ENCODE results near the gene SLC35F3.

Gene SLC35F3

DNA sequence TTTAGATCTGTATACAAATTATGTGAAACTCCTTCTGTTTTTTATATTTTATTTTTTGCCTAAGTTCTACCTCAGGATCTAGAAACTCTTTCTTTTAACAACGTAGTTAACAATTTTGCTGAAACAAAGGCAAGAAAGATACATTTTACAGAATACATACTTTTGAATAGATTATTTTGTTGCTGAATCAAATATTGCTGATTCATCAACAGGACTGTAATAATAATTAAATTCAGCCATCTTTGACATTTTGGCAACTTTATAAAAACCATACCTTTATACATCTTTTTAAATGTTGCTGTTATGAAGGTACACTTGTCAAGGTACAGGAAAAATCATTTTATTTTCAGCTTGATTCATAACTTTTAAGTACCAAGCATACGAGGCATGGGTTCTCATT, 458.1 kb downstream of the SLC35F3 start:
- H3K9me3 Mint-ChIP-seq (ENCODE audit: low read depth), result no peaks in the 10 kb centered on the region
- H3K4me1 Mint-ChIP-seq (ENCODE audit: low read depth), result peaks cover 4% of the 10 kb centered on the region
- no peak overlapping the region for H3K27ac Mint-ChIP-seq
- H3K36me3 Mint-ChIP-seq, result no peaks in the 10 kb centered on the region
- H3K4me3 Mint-ChIP-seq, result no peak overlapping the region
- H3K27me3 Mint-ChIP-seq, result no peaks in the 10 kb centered on the region

DNA sequence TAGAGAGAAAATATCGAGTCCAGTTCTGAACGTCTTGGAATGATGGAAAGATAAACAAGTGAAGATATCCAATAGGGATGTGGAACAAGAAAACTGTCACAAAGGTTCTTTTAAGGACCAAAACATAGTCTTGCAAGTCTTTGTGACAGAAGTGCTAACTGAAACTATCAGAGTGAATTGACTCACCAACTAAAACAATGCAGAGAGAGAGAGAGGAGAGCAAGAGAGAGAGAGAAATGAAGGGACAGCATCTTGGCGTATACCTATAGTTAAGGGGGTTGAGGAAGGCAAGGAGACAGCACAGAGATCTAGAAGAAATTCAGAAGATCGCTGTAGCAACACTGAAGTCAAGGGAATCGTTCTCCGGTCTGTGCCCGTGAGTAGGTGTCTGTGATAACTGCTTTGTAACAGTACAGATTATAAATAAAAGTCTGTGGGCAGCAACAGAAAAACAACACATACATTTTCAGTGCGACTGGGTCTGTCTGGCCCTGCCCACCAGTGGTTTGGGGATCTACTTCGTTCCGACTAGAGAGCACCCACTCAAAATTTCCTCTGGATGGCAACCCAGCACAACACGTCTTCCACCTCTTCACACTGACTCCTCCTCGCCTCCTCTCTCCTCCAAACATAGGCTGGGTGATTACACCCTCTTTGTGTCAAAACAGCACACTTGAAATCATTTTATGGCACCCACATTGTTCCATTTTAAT, 464.0 kb downstream of the SLC35F3 start:
- no peaks in the 10 kb centered on the region for H3K36me3 Mint-ChIP-seq
- H3K9me3 Mint-ChIP-seq (ENCODE audit: low read depth), result no peaks in the 10 kb centered on the region
- H3K27me3 Mint-ChIP-seq, result no peaks in the 10 kb centered on the region
- H3K4me3 Mint-ChIP-seq, result no peak overlapping the region
- H3K27ac Mint-ChIP-seq, result no peak overlapping the region
- H3K4me1 Mint-ChIP-seq (ENCODE audit: low read depth), result peaks cover 24% of the 10 kb centered on the region

DNA sequence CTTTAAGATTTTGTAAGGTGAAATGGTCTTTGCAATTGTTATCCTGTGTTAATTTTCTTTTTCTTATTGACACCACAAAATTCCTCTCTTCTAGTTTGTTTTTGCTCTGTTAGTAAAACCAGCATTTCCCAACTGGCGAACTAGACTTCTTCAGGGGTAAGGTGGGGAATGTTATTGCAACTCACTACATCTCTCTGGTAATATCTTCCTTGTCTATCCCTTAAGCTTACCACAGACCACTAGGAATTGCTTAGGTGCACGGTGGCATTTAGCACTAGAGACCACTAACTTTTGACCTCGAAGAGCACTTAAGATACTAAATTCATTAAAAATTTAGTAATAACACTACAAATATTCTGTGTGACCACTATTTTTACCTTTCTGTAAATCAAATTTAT, 464.6 kb downstream of the SLC35F3 start:
- no peak overlapping the region for H3K4me3 Mint-ChIP-seq
- no peaks in the 10 kb centered on the region for H3K27me3 Mint-ChIP-seq
- no peaks in the 10 kb centered on the region for H3K36me3 Mint-ChIP-seq
- peaks cover 27% of the 10 kb centered on the region for H3K4me1 Mint-ChIP-seq (ENCODE audit: low read depth)
- no peak overlapping the region for H3K27ac Mint-ChIP-seq
- no peaks in the 10 kb centered on the region for H3K9me3 Mint-ChIP-seq (ENCODE audit: low read depth)

DNA sequence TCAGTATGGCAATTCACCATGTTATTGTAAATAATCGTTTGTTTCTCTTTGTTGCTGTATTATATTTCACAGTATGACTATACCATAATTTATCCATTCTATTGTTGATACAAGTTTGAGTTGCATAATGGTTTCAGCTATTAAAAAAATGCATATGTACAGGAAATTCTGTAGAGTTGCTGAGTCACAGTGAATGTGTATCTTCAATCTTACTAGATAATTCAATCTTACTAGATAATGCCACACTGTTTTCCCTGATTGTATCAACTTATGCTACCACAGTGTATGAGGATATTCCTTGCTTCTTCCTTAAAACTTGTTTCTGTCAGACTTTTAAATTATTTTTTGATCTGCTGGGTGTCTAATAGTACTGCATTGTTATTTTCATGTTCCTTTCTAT, 465.3 kb downstream of the SLC35F3 start:
- peaks cover 3% of the 10 kb centered on the region for H3K36me3 Mint-ChIP-seq
- H3K9me3 Mint-ChIP-seq (ENCODE audit: low read depth), result no peaks in the 10 kb centered on the region
- no peaks in the 10 kb centered on the region for H3K27me3 Mint-ChIP-seq
- H3K4me3 Mint-ChIP-seq, result no peak overlapping the region
- peak overlapping the region; percentile 2 for H3K27ac Mint-ChIP-seq
- H3K4me1 Mint-ChIP-seq (ENCODE audit: low read depth), result peaks cover 34% of the 10 kb centered on the region

DNA sequence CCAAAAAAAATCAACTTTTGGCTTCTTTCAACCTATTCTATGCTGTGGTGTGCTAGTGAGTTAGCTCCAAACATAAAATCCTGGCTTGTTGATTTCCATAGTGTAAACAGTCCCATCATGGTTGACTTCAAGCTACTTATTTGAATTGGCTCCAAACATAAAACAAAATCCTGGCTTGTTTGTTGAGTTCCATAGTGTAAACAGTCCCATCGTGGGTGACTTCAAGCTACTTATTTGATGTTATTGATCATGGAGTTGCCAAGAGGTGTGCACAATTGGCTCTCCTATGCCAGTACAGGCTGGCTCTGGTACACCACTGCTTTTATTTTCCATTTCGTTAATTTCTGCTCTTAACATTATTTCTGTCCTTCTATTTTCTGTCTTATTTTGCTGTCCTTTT, 466.9 kb downstream of the SLC35F3 start:
- peaks cover 49% of the 10 kb centered on the region for H3K4me1 Mint-ChIP-seq (ENCODE audit: low read depth)
- H3K4me3 Mint-ChIP-seq, result peak overlapping the region; percentile 97
- H3K27ac Mint-ChIP-seq, result no peak overlapping the region
- peaks cover 6% of the 10 kb centered on the region for H3K36me3 Mint-ChIP-seq
- H3K9me3 Mint-ChIP-seq (ENCODE audit: low read depth), result no peaks in the 10 kb centered on the region
- H3K27me3 Mint-ChIP-seq, result no peaks in the 10 kb centered on the region

DNA sequence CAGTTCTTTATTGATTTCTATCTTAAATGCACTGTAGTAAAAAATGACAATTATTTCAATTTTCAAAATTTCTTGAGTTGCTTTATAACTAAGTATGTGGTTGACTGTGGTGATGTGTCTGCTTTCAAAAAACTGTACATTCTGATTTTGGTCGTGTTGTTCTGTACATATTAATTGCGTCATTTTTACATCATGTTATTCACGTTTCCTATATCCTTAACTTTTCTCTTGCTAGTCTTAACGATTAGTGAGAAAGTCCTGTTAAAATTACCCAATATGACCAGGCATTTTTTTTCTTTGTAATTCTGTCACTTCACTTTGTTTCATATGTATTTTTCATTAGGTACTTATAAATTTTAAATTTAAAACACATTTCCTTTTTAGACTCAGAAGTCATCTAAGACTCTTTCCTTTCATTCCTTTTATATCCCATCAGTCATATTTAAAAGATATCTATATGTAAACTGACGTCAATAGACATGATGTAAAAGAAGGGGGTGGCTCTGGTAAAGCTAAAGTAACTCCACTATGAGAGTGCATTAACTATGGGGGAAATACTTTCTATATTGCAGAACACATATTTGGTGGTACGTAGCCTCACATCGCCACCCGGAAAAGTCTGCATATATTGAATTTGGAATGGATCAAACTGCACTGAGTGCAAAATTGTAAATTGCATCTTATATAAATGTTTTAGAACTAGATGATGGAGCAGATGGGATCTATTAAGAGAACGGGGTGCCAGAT, 467.7 kb downstream of the SLC35F3 start:
- no peaks in the 10 kb centered on the region for H3K27me3 Mint-ChIP-seq
- H3K27ac Mint-ChIP-seq, result peak overlapping the region; percentile 100
- H3K4me3 Mint-ChIP-seq, result peak overlapping the region; percentile 97
- H3K9me3 Mint-ChIP-seq (ENCODE audit: low read depth), result no peaks in the 10 kb centered on the region
- H3K4me1 Mint-ChIP-seq (ENCODE audit: low read depth), result peaks cover 53% of the 10 kb centered on the region
- H3K36me3 Mint-ChIP-seq, result peaks cover 8% of the 10 kb centered on the region

DNA sequence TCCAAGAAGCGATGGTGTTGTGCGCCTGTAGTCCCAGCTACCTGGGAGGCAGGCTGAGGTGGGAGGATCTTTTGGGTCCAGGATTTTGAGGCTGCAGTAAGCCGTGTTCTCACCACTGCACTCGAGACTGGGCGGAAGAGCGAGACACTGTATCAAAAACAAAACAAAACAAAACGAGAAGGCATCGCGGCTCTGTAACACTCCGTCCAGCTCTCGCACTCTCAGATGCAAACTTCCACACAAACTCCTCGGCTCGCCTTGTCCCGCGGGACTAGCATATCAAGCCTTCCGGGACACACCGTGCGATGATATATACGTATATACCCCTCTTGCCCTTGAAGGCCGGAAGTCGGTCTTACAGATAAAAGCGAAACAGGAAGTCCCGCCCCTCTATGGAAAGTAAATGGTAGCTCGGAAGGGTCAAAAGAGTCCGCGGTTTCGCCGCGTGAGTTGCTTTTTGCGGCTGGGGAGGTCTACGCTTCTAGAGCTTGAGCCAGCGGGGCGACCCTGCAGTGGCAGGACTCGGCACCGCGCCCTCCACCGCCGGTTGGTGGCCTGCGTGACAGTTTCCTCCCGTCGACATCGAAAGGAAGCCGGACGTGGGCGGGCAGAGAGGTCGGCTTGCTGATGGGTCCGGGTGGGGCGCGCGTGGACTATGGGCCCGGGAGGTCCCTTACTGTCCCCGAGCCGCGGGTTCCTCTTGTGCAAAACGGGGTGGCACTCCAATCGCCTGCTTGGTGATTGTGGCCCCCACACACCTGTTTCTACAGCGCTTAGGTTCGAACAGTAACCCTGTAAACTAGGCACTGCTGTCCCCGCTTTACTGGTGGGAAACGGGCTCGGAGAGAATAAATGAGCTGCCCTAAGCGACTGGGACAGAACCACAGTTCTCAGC, 468.8 kb downstream of the SLC35F3 start, which contains the start of gene COA6:
Gene COA6 (plus strand): TSS at position 393 of the 895 bp plus-strand sequence. CDS start 11 bp downstream, at position 404.
- H3K36me3 Mint-ChIP-seq, result peaks cover 15% of the 10 kb centered on the region
- H3K4me1 Mint-ChIP-seq (ENCODE audit: low read depth), result peaks cover 60% of the 10 kb centered on the region
- H3K4me3 Mint-ChIP-seq, result peak within 1 kb of the TSS; percentile 97
- no peaks in the 10 kb centered on the region for H3K27me3 Mint-ChIP-seq
- H3K9me3 Mint-ChIP-seq (ENCODE audit: low read depth), result no peaks in the 10 kb centered on the region
- peak within 1 kb of the TSS; percentile 100 for H3K27ac Mint-ChIP-seq

DNA sequence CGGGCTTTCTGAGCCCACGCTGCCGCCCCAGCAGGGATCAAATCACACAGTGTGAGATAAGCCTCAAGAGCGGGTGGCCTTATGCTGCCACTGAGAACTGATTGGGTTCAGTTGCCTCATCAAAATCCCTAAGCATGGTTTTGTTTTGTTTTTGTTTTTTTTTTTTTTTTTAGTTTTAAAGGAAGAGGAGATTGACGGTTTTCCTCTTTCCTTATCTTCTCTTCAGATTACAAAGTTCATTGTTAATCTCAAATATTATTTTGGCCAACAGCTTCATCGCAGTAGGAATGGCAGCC, 469.4 kb downstream of the SLC35F3 start:
- Mint-ChIP-seq H3K27me3 (no peaks in the 10 kb centered on the region), H3K9me3 (ENCODE audit: low read depth) (no peaks in the 10 kb centered on the region), H3K36me3 (peaks cover 15% of the 10 kb centered on the region), H3K4me3 (peak overlapping the region; percentile 97), H3K4me1 (ENCODE audit: low read depth) (peaks cover 59% of the 10 kb centered on the region), H3K27ac (peak overlapping the region; percentile 100)

Data from activated naive CD8-positive, alpha-beta T cell (primary cell).